HG03095 (cell line): Measurements from ENCODE around the gene LMOD1.

ENCODE experiments used
- ATAC-seq: cut with Tn5 transposase; IDR thresholded peaks from one replicate; pipeline ENCODE4 v1.9.1; 2021; ENCODE audit warnings: moderate library complexity; ENCODE audit not compliant: unreplicated experiment

Gene LMOD1

DNA sequence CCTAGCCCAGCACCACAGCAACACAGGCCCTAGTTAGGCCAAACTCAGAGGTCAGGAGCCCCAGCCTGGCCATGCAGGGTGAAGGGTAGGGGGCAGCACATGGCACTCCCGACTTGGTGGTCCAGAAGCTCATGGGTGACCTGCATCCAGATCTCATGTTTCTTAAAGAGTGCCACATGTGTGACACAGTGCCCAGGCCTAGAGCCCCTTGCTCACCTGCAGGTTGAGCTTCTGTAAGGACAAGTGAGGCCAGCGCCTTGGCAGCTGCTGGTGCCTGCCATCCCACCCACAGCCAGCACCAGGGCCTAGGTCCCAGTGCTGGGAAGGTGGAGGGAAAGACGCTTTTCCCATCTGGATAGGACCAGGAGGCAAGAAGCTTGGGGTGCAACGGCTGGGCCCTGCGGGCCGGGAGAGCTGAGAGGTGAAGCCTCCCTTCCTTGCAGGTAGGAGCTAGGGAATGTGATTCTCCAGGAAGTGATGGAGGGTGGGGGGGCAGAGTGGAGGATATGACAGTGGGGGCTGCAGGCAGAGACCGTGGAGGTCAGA lies 51.2 kb downstream of the LMOD1 start:
- ATAC-seq, result no peak

DNA sequence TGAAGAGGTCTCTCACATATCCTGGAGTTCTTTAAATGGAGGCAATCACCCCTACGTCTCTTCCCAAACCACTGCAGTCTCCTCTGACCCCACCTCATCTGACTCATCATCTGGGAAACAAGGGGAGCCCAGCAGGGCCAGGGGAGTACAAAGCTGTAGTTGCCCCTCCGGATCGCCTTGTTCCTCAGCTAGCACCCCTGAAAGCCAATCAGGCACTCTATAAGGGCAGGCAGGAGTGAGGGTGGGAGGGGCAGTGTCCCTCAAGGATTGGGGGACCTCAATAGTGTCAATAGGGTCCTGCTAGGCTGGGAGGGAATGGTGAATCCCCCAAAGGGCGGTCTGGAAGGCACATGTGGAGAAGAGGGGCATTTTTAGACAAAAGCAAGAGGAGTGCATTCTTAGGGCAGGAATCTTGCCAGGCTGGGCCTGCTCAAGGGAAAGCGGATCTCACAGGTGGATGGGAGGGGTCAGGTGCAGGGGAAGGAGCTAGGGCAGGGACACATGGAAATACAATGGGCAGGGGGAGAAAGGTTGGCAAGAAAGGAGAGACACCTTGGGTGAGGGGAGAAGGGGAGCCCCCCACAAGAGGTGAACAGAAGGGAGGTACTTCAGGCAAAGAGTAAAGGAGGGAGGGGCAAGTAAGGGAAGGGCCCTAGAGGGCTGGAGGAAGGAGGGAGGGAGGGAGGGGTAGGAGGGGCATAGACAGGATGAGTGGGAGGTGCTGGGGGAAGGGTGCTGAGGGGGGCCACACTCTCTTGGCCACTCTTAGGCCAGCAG lies 51.8 kb downstream of the LMOD1 start:
- ATAC-seq, result no peak

DNA sequence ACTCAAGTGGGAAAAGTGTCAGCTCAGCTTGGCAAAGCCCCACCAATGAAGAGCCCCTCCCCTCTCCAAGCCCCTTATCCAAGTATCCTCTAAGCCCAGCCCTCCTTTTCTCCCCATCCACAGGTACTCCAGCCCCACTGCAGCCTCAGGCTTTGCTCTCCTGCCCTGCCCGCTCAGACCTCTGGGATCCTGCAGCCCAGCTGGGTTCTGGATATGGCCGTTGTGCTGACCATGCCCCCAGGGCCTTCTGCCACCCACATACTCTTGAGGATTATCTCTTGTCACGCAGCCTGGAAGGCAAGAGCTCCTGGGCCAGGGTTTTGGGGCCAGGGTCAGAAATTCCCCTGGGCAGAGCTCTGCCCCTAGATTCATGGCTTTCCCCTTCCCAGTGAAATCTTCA lies 52.9 kb downstream of the LMOD1 start:
- no peak for ATAC-seq

DNA sequence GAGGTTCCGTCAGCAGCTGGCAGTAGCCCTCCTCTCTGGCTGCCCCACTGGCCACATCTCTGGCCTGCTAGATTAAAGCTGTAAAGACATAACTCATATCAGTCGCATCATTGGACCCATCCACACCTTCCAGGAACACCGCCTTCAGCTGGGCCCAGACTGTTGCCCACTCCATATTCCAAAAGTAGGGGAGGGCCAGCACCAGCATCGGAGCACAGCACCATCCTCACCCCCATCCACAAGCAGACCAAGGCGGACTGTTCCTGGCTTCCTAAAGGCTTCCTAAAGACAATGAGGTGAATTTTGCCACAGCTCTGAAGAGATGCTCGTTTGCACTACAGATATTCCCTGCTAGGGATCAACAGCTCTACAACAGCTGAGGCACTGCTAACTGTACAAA lies 54.1 kb downstream of the LMOD1 start:
- ATAC-seq, result no peak

DNA sequence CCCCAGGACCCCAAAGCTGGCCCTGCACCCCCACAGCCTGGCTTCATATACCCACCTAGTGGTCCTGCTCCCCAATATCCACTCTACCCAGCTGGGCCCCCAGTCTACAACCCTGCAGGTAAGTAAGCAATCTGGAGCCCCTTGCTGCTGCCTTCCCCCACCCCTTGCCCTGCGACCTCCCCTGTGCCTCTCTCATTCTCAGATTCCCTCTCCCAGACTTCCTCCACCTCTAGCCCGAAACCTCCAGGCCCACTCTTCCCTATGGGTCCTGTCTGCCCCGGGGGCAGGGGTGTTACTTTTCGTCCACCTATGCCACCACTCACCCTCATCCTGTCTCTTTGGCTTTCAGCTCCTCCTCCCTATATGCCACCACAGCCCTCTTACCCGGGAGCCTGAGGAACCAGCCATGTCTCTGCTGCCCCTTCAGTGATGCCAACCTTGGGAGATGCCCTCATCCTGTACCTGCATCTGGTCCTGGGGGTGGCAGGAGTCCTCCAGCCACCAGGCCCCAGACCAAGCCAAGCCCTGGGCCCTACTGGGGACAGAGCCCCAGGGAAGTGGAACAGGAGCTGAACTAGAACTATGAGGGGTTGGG lies 54.8 kb downstream of the LMOD1 start:
- no peak for ATAC-seq

DNA sequence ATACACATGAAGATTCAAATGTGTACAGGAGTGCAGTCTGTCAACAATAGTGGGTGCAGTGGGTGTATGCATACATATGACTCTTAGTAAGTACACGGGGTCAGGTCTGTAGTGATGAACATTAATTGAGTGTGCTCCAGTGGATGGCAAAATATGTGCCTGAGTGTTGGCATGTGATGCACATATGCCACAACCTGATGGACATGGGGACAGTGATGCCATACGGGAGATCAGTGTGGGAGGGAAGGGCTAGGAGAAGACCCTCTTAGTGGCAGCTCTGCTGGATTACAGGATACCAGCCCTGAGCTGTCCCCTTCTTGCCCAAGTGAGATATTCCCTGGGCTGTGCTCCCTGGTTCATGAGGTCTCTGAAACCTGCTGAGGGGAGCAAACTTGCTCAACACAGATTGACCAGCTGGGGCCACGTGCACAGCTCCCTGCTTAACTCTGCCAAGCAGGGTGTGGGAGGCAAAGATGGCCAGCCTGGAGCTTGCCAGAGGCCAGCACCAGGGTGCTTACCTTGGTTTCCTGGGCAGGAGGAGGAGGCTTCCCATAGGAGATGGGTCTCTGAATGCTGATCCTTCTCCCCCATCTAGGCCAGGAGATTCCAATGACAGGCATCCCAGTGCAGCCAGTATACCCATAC lies 55.4 kb downstream of the LMOD1 start:
- ATAC-seq, result no peak

DNA sequence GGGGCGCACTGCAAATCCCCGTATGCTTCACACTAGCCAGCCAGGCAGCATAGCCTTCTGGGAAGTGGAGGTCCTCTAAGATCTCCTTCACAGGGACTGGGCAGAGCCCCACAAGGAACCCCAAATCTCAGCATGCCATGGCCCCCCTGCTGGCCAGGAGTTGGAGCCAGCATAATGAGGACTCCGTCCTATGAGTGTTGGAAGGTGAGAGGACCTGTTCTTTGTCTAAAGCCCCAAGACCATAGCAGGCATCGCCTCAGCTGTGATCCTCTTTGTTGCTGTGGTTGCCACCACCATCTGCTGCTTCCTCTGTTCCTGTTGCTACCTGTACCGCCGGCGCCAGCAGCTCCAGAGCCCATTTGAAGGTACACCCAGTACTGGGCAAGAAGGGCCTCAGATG lies 56.1 kb downstream of the LMOD1 start:
- ATAC-seq, result no peak

DNA sequence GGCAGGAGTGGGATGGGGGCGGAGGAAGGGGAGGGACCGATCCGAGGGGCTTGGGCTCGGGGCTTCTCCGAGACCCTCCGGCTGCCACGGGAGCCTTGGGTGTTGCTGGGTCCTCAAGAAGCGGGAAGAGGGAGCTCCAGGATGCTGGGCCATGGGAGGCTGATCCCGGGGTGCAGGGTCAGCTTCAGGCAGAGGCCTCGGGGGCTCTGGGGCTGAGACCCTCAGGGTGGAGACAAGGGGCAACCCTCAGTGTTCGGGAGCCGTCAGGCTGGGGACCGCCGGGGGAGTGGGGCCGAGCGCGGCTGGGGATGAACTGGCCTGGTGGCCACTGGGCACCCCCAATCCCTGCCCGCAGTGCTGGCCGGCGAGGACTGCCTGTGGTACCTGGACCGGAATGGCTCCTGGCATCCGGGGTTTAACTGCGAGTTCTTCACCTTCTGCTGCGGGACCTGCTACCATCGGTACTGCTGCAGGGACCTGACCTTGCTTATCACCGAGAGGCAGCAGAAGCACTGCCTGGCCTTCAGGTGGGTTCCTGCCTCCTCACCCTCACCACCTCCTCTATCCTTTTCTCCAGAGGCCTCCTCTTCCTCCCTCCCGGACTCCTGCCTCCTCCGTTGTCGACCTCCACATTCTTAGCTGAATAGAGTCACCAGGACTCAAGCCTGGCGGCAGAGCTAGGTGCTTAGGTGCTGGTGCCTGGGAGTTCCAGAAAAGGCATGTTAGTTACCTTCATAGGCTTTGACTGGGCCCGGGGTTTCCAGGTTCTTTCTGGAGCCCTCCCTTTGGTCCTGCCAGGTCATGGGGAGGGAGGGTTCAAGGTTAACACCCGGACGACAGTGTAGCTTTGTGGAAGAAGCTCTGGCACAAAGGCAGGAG lies 57.0 kb downstream of the LMOD1 start:
- no peak for ATAC-seq

DNA sequence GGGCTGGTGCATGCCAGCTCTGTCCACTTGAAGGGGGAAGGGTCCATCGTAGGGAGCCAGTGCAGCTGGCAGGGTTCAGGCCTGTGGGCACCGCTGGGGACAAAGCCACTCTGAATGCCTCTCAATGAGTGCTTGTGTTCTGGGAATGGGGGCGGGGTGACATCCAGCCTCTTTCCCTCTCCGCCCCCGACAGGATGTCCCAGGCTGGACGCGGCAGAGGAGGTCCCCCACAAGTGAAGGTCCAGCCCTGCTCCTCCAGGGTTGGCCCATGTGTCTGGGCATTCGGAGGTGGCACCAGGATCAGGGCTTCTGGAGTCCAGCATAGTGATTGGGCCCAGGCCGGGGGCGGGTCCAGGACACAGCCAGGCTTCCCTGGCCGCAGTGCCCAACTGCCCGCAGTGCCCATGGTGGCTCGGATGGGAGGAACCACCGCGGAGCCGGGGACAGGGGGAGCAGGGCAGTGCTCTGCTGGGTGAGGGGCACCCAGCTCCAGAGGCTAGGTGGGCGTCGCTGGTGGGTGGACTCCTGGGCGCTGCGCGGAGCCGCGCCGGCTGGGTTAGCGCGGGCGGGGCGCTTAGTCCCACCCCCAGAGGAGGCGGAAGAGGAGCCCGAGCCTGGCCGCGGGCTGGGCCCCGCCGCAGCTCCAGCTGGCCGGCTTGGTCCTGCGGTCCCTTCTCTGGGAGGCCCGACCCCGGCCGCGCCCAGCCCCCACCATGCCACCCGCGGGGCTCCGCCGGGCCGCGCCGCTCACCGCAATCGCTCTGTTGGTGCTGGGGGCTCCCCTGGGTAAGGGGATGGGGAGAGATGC lies 57.9 kb downstream of the LMOD1 start, which contains the start of gene SHISA4:
Gene SHISA4, plus strand, starts transcription at position 617 of the 808 bp plus-strand sequence. Its CDS starts 97 bp downstream, at position 714.
- ATAC-seq, result no peak

DNA sequence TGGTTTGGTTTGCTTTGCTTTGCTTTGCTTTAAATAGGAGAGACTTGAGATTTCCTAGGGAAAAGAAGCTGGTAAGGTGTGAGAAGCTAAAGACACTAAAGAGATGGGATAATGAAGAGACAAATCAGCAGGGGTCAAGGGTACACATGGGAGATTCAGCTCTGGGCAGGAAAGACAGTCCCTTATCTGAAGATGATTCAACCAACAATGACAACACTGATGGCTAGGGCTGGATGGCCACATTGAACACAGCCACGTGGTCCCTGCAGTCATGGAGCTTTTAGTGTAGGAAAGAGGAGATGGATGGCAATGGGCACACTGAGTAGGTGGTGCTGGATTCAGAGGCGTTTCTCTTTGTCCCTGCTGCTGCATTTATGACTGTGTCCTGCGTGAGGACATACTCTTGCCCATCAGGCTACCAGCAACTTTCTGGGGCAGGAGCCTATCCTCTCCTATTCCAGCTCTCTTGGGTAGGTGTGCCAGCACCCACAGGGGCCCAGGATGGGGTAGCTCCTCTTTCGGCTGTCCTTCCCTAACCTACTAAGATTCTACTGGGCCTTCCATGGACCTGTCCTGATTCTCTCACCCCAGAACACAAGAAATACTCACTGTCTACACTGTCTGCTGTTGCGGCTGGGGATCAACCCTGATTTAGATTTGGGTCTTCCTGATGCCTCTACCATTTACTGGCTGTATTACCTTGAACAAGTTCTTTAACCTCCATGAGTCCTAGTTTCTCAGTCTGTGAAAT lies 59.1 kb downstream of the LMOD1 start:
- no peak for ATAC-seq

DNA sequence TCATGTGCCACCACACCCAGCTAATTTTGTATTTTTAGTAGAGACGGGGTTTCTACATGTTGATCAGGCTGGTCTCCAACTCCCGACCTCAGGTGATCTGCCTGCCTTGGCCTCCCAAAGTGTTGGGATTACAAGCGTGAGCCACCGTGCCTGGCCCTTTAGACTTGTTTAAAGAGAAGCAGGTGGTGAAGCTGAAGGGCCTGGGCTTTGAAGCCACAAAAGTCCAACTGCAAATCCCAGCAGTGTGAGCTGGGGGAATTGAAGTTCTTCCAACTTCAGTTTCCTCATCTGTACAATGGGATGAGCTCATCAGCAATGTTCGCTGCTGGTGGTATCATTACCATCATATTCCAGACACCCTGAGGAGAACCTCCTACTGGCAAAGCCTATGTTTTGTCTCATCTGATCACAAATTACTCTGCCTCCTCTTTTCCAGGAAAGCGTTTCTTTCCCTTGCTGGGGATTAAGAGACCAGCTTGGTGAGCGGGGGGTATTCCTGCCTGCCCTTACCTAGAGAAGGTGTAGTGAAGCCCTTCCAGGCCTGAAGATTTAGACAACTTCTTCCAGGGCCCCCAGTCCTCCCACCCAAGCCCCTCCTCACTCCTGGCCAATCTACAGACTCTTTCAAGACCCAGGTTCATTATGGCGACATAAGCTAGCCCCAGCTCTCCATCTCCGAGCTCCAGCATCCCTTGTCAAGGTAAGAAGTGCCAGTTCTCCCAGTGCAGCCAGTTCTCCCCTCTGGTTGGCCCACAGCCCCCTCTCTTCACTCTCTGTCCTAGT lies 60.1 kb downstream of the LMOD1 start:
- no peak for ATAC-seq

DNA sequence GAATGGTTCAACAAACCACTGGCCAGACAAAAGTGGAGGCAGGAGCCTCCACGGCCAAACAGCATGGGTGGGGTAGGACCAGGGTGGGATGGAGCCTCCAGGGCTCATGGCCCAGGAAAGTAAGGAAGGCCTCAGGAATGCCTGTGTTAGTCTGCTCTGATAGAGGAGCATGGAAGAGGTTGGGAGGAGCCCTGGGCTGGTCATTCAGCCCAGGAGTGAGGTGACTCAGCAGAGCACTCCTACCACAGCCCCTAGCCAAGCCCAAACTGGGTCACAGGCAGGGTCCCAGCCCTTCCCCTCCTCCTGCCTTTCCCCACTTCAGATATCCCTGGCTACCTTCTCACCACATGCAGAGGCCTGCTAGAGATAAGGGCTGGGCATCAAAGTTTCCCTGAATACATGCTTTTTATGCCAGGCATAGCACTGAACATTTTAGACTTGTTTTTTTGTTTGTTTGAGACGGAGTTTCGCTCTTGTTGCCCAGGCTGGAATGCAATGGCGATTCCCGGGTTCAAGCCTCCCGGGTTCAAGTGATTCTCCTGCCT lies 60.7 kb downstream of the LMOD1 start:
- no peak for ATAC-seq

DNA sequence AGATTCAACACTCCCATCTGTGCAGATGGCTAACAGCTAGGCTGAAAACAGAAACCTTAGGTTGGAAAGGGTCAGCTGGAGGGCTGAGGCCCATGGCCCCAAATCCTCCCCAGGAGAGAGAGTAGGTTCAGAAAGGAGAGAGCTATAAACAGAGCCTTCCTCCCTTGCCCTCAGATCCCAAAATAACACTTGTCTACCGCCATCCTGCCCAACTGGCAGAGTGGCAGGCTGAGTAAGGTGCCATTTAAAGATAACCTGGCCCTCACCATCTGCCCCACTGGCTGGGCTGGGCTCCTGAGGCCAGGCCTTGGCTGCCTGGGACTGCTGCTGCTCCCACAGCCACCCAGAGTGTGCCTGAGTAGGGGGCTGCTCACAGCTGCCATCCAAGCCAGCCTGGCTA lies 61.9 kb downstream of the LMOD1 start:
- no peak for ATAC-seq

DNA sequence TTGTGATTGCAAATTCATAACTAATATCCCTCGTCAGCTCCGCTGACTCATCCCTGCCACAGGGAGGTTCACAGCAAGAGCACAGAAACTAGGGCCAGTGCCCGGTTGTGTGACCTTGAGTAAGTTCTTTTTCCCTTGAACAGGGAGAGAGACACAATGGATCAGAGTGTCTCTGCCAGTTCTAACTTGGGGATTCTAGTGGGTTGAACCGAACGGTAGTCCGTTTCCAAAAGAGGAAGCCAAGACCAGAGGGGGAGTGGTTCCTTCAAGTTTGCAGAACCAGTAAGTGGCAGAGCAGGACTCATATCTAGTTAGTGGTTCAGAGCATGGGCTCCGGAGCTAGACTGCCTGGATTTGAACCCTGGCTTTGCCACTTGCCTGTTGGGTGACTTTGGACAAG lies 62.6 kb downstream of the LMOD1 start:
- no peak for ATAC-seq

DNA sequence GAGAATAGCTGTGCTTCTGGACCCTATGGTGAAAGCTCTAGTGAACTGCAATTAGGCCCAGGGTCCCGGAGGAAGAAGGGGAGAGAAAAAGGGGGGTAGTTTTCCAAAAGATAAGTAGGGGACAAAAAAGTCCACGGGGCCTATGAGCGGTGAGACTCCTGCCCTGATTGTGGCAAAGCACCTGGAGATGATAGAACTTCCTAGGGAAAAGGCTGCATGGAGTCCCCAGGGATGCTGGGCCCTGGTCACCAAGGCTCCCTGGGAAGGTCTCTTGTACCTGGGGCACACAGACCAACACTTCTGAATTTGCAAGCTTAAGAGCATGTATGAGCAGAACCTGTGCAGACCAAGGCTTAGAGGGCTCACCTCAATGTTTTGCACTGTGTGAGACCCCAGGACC lies 63.1 kb downstream of the LMOD1 start:
- ATAC-seq, result no peak

DNA sequence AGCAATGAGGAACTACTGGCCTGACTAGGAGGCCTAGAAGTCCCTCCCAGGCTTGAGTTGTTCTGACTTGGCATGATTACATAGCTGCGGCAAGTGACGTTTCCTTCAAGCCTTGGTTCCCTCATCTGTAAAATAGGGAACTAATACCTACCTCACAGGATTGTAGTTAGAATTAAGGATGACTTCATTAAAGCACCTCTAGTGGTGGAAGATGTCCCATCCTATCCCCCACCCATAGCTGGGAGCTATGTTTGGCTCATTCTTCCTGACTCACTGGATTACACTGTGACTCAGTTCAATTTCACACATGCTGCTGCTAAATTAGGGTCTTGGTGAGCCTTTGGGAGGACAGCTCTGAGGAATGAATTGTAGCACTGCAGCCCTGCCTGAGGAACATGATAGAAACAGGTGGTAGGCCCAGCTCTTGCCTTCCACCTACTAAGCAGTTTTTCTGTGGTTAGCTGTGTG lies 63.6 kb downstream of the LMOD1 start:
- peak; percentile 50 for ATAC-seq

DNA sequence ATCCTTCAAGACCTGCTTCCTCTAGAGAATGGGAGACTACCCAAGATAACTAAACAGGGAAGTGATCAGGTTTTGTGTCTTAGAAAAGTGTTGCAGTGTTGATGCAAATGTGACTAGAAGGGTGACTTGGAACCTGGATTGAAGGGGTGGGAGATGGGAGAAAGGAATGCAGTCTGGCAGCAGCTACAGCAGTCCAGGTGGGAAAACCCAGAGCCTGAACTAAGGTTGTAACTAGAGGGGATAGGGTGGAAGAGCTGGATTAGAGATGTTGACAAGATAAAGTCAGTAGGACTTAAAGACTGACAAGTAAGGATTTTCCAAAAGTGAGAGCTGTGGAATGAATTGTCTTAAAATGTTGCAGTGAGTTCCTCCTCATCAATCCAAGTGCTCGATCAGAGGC lies 64.7 kb downstream of the LMOD1 start:
- ATAC-seq, result no peak

DNA sequence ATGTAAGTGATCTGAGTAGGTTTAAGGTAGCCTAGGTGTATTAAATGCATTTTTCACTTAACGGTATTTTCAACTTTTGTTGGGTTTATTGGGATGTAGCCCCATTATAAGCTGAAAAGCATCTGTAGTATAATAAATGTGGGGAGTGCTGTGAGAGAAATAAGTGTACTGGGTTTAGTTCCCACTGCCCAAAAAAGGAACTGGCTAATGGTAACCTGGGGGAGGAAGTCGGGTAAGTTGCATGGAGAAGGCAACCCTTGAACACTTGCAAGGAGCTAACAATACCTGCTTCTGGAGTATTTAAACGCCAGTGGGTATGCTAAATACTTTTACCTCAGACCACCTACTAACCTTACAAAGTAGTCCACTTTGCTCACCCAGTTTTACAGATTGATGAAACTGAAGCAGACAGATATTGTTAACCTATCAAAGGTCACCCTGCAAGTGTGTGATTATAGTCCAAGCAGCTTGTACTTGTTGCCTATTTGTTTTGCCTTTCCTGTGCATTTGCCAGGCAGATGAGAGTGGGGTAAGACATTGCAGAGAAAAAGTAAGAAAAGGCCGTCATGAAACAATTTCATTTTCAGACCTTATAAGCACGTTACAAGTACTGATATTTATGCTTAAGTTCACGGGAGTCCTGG lies 65.3 kb downstream of the LMOD1 start:
- no peak for ATAC-seq
